Skeletal muscle satellite cell (primary cell): ENCODE results near the gene PMP22.

Experiments
- H3K27me3 ChIP-seq: 2 replicates; pipeline ENCODE4 v1.7.0; 2013; ENCODE audit warnings: low read length; ENCODE audit not compliant: control insufficient read depth, insufficient read depth
- H3K36me3 ChIP-seq: 2 replicates; pipeline ENCODE4 v1.7.0; 2013; ENCODE audit warnings: mild to moderate bottlenecking, control low read depth, low read length; ENCODE audit not compliant: insufficient read depth
- H3K4me1 ChIP-seq: 2 replicates; pipeline ENCODE4 v1.7.0; 2013; ENCODE audit warnings: low read length; ENCODE audit not compliant: control insufficient read depth, insufficient read depth
- H3K4me2 ChIP-seq: 2 replicates; pipeline ENCODE4 v1.7.0; 2013; ENCODE audit warnings: mild to moderate bottlenecking, low read length
- H3K4me3 ChIP-seq: 2 replicates; pipeline ENCODE4 v1.7.0; 2013; ENCODE audit warnings: low read length
- H3K9ac ChIP-seq: 2 replicates; pipeline ENCODE4 v1.7.0; 2013; ENCODE audit warnings: mild to moderate bottlenecking, low read depth, low read length, moderate library complexity
- H3K9me3 ChIP-seq: replicated peaks from 2 replicates; pipeline ENCODE4 v1.7.0; 2013; ENCODE audit warnings: mild to moderate bottlenecking, control low read depth, low read length

Gene PMP22

DNA sequence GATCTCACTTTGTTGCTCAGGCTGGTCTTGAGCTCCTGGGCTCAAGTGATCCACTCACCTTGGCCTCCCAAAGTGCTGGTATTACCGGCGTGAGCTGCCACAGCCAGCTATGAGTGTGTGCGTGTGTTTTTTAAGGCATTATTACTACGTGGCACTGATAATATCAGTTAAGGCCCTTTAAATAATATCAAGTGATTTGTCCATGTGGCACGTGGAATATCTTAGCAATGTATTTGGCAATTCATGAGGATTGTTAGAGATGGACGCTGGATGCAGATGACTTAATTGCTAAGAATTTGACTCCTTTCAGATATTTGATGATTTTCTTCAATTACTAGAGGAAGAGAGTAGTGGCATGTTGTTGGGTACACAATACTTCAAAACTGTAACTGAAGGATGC is 25.5 kb upstream of the PMP22 start:
- Histone ChIP-seq H3K4me3 (no peak overlapping the region), H3K4me1 (peaks cover 8% of the 10 kb centered on the region), H3K36me3 (no peaks in the 10 kb centered on the region), H3K9me3 (no peaks in the 10 kb centered on the region), H3K27me3 (peaks cover 13% of the 10 kb centered on the region), H3K4me2 (no peak overlapping the region), H3K9ac (no peak overlapping the region)

DNA sequence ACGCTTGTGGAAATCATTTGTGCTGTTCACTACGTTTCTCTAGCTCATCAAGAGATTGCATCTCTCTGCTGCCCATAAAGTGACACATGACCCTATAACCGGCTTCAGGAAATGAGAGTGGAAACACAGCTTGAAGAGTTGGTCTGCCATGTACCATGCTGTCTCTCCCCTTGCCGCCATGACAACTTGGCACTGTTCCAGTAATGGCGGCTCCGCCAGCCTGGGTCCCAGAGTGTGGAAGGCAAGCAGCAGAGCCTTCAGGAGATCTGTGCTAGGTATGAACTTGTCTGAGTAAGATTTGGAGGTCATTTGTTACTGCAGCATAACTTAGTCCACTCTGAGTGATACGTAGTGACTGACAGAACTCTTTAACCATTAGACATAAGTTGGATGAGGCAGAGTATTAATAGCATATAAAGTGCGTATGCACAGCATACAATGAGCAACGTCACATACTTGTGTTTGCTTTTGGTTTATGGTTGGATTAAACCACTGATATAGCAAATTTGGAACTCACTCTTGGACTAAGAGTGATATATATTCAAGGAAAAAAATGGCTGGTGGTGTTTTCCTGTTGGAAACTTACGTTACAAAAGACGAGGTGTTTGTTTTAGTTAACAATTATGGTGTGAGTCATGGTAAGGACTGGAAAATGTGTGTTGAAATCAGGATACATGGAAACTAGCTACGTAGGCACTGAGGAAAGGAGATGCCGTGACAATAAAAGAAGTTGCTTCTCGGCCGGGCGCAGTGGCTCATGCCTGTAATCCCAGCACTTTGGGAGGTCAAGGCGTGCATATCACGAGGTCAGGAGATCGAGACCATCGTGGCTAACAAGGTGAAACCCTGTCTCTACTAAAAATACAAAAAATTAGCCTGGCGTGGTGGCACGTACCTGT is 24.4 kb upstream of the PMP22 start:
- H3K36me3 ChIP-seq, result no peaks in the 10 kb centered on the region
- H3K27me3 ChIP-seq, result peaks cover 13% of the 10 kb centered on the region
- H3K4me1 ChIP-seq, result peaks cover 8% of the 10 kb centered on the region
- no peak overlapping the region for H3K9ac ChIP-seq
- no peak overlapping the region for H3K4me2 ChIP-seq
- H3K4me3 ChIP-seq, result no peak overlapping the region
- H3K9me3 ChIP-seq, result no peaks in the 10 kb centered on the region

DNA sequence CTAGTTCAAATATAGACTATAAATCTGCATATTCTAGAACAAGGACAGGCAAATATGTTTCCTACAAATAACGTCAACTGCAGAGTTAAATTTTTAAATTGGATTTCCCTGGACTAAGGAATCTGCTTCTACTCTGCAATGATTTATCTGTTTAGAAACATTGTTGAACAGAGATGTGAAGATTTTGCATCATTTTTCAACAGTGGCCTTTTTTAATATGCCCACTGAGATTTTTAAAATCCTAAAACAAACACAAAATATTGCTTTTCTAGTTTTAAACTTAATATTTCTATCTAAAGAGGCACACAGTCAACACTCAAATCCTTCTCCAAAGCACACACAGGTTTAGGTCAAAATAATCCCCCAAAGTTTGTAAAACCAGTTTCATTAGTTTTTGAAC is 23.7 kb upstream of the PMP22 start:
- peaks cover 16% of the 10 kb centered on the region for H3K27me3 ChIP-seq
- no peak overlapping the region for H3K4me2 ChIP-seq
- no peaks in the 10 kb centered on the region for H3K36me3 ChIP-seq
- H3K9me3 ChIP-seq, result no peaks in the 10 kb centered on the region
- no peak overlapping the region for H3K4me3 ChIP-seq
- H3K9ac ChIP-seq, result no peak overlapping the region
- peaks cover 8% of the 10 kb centered on the region for H3K4me1 ChIP-seq

DNA sequence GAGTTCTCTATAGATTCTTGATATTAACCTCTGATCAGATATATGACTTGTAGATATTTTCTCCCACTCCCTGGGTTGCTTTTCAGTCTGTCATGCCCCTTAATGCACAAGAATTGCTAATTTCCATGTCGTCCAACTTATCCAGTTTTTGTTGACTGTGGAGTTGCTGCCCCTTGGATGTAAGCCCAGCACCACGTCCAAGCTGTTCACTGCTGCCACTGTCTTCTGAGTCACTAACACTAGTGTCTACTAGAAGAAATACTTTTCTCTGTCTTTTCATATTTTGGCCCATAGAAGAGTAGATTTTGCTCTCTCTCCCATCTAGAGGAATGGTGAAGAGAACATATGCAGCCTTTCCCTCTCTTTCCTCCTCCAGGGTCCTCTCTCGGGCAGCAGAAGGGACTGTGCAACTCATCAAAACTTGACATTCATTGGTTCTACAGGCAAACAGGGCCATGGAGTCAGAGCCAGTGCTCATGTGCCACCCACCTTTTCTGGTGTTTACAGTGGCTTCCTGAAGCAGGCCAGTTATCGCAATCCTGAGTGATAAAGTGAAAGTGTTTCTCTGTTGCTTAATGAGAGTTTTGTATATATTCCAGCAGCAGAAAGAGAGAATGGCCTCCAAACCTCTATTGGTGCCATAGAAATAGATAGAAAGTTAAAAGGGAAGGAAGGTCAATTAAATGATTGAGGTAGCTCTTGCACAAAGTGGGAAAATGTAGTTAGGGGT is 22.6 kb upstream of the PMP22 start:
- Histone ChIP-seq H3K9me3 (no peaks in the 10 kb centered on the region), H3K27me3 (peaks cover 6% of the 10 kb centered on the region), H3K36me3 (no peaks in the 10 kb centered on the region), H3K4me2 (no peak overlapping the region), H3K4me3 (no peak overlapping the region), H3K9ac (no peak overlapping the region), H3K4me1 (peaks cover 8% of the 10 kb centered on the region)

DNA sequence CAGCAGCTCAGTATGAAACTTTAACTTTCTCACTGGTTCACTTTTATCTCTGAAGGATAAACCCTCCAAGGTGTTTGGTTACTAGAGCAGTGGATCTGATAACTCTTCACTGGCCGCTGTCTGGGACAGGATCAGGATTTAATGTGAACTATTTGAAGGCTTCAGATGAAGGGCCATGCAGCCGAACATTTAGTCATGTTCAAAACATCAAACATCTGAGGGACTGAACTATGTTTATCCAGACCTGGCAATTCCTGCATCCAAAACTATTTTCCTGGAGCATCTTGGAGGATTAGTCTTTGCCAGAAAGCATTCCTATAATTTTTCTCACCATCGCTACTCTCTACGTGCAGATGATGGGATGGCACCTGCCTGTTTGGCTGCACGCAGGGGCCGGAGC is 20.3 kb upstream of the PMP22 start:
- Histone ChIP-seq H3K27me3 (peaks cover 3% of the 10 kb centered on the region), H3K9ac (no peak overlapping the region), H3K4me2 (no peak overlapping the region), H3K36me3 (no peaks in the 10 kb centered on the region), H3K4me3 (no peak overlapping the region), H3K4me1 (no peaks in the 10 kb centered on the region), H3K9me3 (no peaks in the 10 kb centered on the region)

DNA sequence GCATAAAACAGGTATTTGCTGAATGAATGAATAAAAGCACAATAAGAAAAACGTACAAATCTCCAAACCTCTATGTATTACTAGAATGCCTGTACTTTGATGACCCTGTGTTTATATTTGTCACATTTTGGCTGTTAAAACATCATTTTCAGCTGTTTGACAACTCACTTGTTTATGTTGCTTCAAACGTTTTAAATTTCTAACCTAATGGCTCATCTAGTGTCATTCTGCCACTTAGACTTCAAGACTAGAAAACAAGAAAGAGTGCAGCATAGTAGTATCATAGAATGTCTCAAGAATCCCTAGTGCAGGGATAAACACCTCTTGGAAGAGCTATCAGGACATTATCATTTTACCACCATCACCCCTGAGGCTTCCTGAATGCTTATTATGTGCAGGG is 19.4 kb upstream of the PMP22 start:
- Histone ChIP-seq H3K4me1 (peaks cover 3% of the 10 kb centered on the region), H3K27me3 (peaks cover 3% of the 10 kb centered on the region), H3K4me2 (no peak overlapping the region), H3K36me3 (no peaks in the 10 kb centered on the region), H3K9me3 (no peaks in the 10 kb centered on the region), H3K9ac (no peak overlapping the region), H3K4me3 (no peak overlapping the region)

DNA sequence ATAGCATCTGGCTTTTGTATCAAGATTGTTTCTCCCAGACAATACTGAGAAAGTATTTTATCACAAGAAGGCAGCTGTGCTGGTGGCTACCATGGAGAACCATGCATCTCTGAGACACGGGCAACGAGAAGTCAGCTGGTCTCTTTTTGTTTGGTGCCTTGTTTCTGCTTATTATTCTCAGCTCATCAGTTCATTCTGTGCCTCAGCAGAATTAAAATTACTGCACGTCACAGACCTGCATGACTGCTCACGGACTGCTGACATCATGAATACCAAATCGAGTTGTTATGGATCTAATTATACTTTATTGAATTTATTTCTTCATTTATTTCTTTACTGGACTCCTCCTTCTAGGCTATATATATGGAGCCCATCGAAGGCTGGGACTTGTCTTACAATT is 19.0 kb upstream of the PMP22 start:
- no peak overlapping the region for H3K9ac ChIP-seq
- H3K36me3 ChIP-seq, result no peaks in the 10 kb centered on the region
- H3K4me1 ChIP-seq, result peaks cover 7% of the 10 kb centered on the region
- peaks cover 3% of the 10 kb centered on the region for H3K27me3 ChIP-seq
- no peaks in the 10 kb centered on the region for H3K9me3 ChIP-seq
- no peak overlapping the region for H3K4me3 ChIP-seq
- H3K4me2 ChIP-seq, result no peak overlapping the region

DNA sequence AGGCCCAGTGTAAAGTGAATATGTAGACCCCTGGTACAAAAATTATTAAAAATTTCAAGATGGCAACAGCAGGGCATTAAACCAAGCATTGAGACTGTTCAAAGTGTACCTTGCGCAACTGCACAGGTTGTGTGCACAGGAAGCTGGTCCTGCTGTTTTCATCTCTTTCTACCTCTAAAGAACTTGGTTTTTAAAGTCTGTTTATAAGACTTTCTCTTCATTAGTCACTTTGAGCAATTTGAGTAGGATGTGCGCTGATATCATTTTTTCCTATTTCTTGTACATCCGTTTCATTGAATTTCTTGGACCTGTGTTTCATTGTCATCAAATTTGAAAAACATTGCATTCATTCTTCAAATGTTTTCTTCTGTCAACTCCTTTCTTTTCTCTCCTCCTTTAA is 16.8 kb upstream of the PMP22 start:
- Histone ChIP-seq H3K36me3 (no peaks in the 10 kb centered on the region), H3K9ac (no peak overlapping the region), H3K4me2 (no peak overlapping the region), H3K27me3 (peaks cover 3% of the 10 kb centered on the region), H3K9me3 (no peaks in the 10 kb centered on the region), H3K4me1 (peaks cover 16% of the 10 kb centered on the region), H3K4me3 (no peak overlapping the region)

DNA sequence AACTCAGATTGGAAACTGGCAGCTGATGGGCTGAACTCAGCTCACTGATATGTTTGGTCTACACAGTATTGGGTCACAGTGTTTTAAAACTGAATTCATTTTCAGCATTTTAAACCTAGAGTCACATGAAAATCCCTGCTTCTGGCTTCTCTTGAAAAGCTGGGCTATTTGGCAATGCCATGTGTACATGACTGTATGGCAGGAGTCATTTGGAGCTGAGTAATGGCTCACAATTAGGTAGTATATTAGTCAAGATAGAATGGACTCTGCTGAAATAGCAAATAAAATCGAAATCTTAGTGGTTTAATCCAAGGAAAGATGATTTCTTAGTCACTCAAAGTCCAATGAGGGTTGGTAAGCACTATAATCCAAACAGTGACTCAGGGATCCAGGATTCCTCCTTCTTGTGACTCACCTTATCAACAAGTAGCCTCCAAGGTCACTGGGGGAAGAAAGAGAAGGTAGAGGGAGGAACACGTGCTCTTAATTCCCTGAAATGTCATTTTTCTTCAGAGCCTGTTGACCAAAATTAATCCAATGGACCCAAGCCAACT is 13.9 kb upstream of the PMP22 start:
- Histone ChIP-seq H3K27me3 (peaks cover under 1% of the 10 kb centered on the region), H3K9ac (peak overlapping the region; percentile 39), H3K4me3 (peak overlapping the region; percentile 54), H3K4me2 (peak overlapping the region; percentile 71), H3K4me1 (peaks cover 21% of the 10 kb centered on the region), H3K9me3 (no peaks in the 10 kb centered on the region), H3K36me3 (no peaks in the 10 kb centered on the region)

DNA sequence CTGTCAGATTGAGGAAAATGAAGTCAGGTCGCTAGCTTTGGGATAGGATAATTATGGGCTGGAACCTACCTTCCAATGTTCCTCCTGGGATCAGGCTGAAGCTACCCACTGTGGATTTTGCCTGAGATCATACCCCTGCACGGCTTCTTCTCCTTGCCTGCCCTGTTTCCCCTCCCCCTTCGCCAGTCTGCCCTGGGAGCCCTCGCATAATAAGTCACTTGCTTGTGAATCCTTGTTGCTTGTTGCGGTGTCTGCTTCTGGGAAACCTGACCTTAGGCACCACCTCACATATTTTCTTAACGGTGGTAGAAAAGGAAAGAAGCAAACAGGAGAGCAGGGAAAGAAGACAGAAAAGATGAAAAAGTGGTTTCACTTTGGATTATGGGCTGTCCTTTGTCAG is 13.3 kb upstream of the PMP22 start:
- Histone ChIP-seq H3K27me3 (no peaks in the 10 kb centered on the region), H3K9me3 (no peaks in the 10 kb centered on the region), H3K4me2 (peak overlapping the region; percentile 71), H3K4me3 (peak overlapping the region; percentile 54), H3K9ac (peak overlapping the region; percentile 39), H3K4me1 (peaks cover 25% of the 10 kb centered on the region), H3K36me3 (no peaks in the 10 kb centered on the region)

DNA sequence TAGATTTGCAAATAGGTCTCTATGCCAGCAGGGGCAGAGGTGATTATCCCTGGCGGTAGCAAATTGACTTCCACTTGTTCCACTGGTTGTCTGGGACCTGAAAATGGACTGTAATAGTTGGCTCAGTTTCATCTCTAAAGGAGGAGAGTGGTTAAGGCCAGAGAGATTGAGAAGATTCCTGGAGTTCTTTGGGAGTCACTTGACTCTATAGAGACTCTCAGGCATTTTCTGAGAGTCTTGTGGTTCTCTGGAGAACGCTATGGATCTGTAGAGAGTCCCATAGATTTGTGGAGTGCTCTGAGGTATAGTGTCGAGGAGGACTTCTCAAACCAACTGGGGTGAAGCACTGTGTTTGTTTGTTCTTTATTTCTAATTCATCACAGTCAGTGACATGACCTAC is 8.9 kb upstream of the PMP22 start:
- Histone ChIP-seq H3K36me3 (no peaks in the 10 kb centered on the region), H3K4me3 (peak overlapping the region; percentile 1), H3K27me3 (peaks cover 5% of the 10 kb centered on the region), H3K4me2 (no peak overlapping the region), H3K9ac (no peak overlapping the region), H3K4me1 (peaks cover 31% of the 10 kb centered on the region), H3K9me3 (no peaks in the 10 kb centered on the region)
